ENCODE results near the gene ACOX3.

ACOX3 gene

GRCh38 chr4:8385106-8385505, 55.4 kb downstream of the ACOX3 start:
- no peak for DNase-seq

GRCh38 chr4:8384397-8385060, 56.0 kb downstream of the ACOX3 start:
- no peak for DNase-seq

GRCh38 chr4:8383451-8384160, 56.9 kb downstream of the ACOX3 start:
- DNase-seq = no peak

- DNase-seq = no peak
These were observed 57.5 kb downstream of the ACOX3 start for GRCh38 chr4:8383016-8383415.

- DNase-seq = no peak
These were observed 58.5 kb downstream of the ACOX3 start for GRCh38 chr4:8381814-8382581.

GRCh38 chr4:8380511-8381415, 59.8 kb downstream of the ACOX3 start:
- DNase-seq = no peak

GRCh38 chr4:8379771-8380170, 60.8 kb downstream of the ACOX3 start:
- no peak for DNase-seq

- DNase-seq = no peak
These were observed 61.2 kb downstream of the ACOX3 start for GRCh38 chr4:8379281-8379680.

- DNase-seq = no peak
These were observed 61.7 kb downstream of the ACOX3 start for GRCh38 chr4:8378776-8379175.

GRCh38 chr4:8378101-8378724, 62.3 kb downstream of the ACOX3 start:
- DNase-seq = no peak

GRCh38 chr4:8377103-8378075, 63.1 kb downstream of the ACOX3 start:
- DNase-seq = no peak

- DNase-seq = no peak
These were observed 64.0 kb downstream of the ACOX3 start for GRCh38 chr4:8376361-8377102.

- no peak for DNase-seq
These were observed 65.5 kb downstream of the ACOX3 start for GRCh38 chr4:8374851-8375649.

GRCh38 chr4:8373973-8374545, 66.5 kb downstream of the ACOX3 start:
- DNase-seq = no peak

- no peak for DNase-seq
These were observed 67.1 kb downstream of the ACOX3 start for GRCh38 chr4:8373270-8373972.

- no peak for DNase-seq
These were observed 68.0 kb downstream of the ACOX3 start for GRCh38 chr4:8372506-8372905.

GRCh38 chr4:8371596-8371995, 68.9 kb downstream of the ACOX3 start:
- no peak for DNase-seq

- DNase-seq = no peak
These were observed 69.5 kb downstream of the ACOX3 start for GRCh38 chr4:8370835-8371595.

Measured in stimulated activated naive CD4-positive, alpha-beta T cell (primary cell).